VCaP (cell line): ENCODE measurements around the gene RBBP8.

ENCODE experiments used
- H3K27ac ChIP-seq: fragments of 450-650 bp; 2 replicates; pipeline ENCODE4 v1.5.1; 2017
- CTCF ChIP-seq: fragments of 450-650 bp; conservative IDR thresholded peaks from 2 replicates; pipeline ENCODE4 v1.5.1; 2017; ENCODE audit warnings: mild to moderate bottlenecking, moderate library complexity

Gene RBBP8

GRCh38 chr18:23032030-23032582 lies 99.0 kb downstream of the RBBP8 start:
- TF ChIP-seq CTCF, result no peak
- H3K27ac ChIP-seq, result no peak overlapping the region

GRCh38 chr18:23033056-23033455 lies 99.9 kb downstream of the RBBP8 start:
- no peak for TF ChIP-seq CTCF
- no peak overlapping the region for H3K27ac ChIP-seq

- no peak for TF ChIP-seq CTCF
- no peak overlapping the region for H3K27ac ChIP-seq
Measured at GRCh38 chr18:23036660-23037201, 103.6 kb downstream of the RBBP8 start.

GRCh38 chr18:23037646-23038045 lies 104.5 kb downstream of the RBBP8 start:
- no peak overlapping the region for H3K27ac ChIP-seq

GRCh38 chr18:23038712-23039111 lies 105.6 kb downstream of the RBBP8 start:
- no peak overlapping the region for H3K27ac ChIP-seq
- TF ChIP-seq CTCF, result no peak

More at GRCh38 chr18:23037646-23038045, 104.5 kb downstream of the RBBP8 start:
- TF ChIP-seq CTCF, result no peak

GRCh38 chr18:23042133-23042532 lies 109.0 kb downstream of the RBBP8 start:
- no peak overlapping the region for H3K27ac ChIP-seq
- no peak for TF ChIP-seq CTCF

GRCh38 chr18:23043803-23044376 lies 110.8 kb downstream of the RBBP8 start:
- TF ChIP-seq CTCF, result no peak
- no peak overlapping the region for H3K27ac ChIP-seq
